ENCODE data around the gene INSIG2. TPM values are rescaled to one million over a fixed set of nuclear protein-coding genes. Genes with fewer than 3 reads are reported as not detected.

Gene INSIG2
- total and polyA plus RNA-seq, 2 experiments from 2014 or later: 8.1 to 15.1 TPM

DNA sequence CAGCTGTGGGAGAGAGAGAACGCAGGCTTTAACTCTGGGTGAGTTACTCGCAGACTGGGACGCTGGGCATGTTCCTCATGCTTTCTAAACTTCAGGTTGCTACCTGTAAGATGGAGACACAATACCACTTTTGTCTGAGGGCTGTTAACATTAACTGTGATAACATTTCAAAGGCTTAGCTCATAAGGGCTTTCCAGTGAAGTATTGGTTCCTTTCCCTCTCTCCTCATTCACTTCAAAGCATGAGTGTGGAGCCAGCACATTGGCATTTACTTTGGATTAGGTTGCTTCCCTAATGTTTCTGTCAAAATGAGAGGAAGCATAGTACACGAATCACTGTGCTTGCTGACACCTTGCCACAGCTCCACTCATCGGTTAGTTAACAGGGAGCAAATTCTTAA is 30.2 kb downstream of the INSIG2 start:
- H2AFZ ChIP-seq: no peak overlapping the region
- no peak for DNase-seq (ENCODE audit: low spot score)
- no peaks in the 10 kb centered on the region; the same call in 2 of the 3 replicates for H3K36me3 Mint-ChIP-seq (ENCODE audit: low read depth)
- H3K27me3 Mint-ChIP-seq (ENCODE audit: insufficient read depth, low read depth, poor library complexity): no peaks in the 10 kb centered on the region
- no peak overlapping the region for H3K27ac Mint-ChIP-seq
- peaks cover 11% of the 10 kb centered on the region; the same call in 1 of the 2 replicates for H3K4me1 ChIP-seq (ENCODE audit: insufficient read depth)
- H3K36me3 ChIP-seq (ENCODE audit: insufficient read depth): no peaks in the 10 kb centered on the region
- 0 out of 2 replicates have a peak, but pooled peaks cover 6% of the 10 kb centered on the region for H3K9me2 ChIP-seq (ENCODE audit: insufficient read depth)
- H3F3A ChIP-seq (replicated peaks; ENCODE audit: low read depth): no peaks in the 10 kb centered on the region
- H3K27ac ChIP-seq (ENCODE audit: low read depth): no peak overlapping the region
- H3K9me3 Mint-ChIP-seq: no peaks in the 10 kb centered on the region
- no peak for ATAC-seq
- H4K20me1 ChIP-seq (replicated peaks; ENCODE audit: insufficient read depth): no peaks in the 10 kb centered on the region; the same call in 1 of the 2 replicates
- no peak overlapping the region for H3K4me3 ChIP-seq
- H3K4me3 Mint-ChIP-seq: no peak overlapping the region
- no peak overlapping the region for H3K4me2 ChIP-seq
- no peaks in the 10 kb centered on the region for H3K79me2 ChIP-seq (replicated peaks; ENCODE audit: insufficient read depth)
- no peaks in the 10 kb centered on the region for H3K27me3 ChIP-seq (ENCODE audit: insufficient read depth)
- TF ChIP-seq ZNF114 (CRISPR knock-in tag; IDR thresholded peaks at IDR 0.05) (no peak), POLR2AphosphoS5 (IDR thresholded peaks at IDR 0.05; ENCODE audit: low read depth) (no peak), EZH2phosphoT487 (IDR thresholded peaks at IDR 0.05; ENCODE audit: unreplicated experiment) (no peak), STAT1 (IDR thresholded peaks at IDR 0.05; ENCODE audit: unreplicated experiment) (no peak), CREB1 (CRISPR knock-in tag; IDR thresholded peaks at IDR 0.05; ENCODE audit: low read depth) (no peak), JUNB (IDR thresholded peaks at IDR 0.05; ENCODE audit: unreplicated experiment) (no peak), EZH2 (IDR thresholded peaks at IDR 0.05; ENCODE audit: low read depth, unreplicated experiment) (no peak), ZNF331 (CRISPR knock-in tag; IDR thresholded peaks at IDR 0.05; ENCODE audit: low read depth) (no peak), NANOG (IDR thresholded peaks at IDR 0.05; ENCODE audit: borderline replicate concordance) (no peak)
- TF ChIP-seq, protein P1, sequence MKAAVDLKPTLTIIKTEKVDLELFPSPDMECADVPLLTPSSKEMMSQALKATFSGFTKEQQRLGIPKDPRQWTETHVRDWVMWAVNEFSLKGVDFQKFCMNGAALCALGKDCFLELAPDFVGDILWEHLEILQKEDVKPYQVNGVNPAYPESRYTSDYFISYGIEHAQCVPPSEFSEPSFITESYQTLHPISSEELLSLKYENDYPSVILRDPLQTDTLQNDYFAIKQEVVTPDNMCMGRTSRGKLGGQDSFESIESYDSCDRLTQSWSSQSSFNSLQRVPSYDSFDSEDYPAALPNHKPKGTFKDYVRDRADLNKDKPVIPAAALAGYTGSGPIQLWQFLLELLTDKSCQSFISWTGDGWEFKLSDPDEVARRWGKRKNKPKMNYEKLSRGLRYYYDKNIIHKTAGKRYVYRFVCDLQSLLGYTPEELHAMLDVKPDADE (IDR thresholded peaks at IDR 0.05): no peak
- TF ChIP-seq, protein P2, sequence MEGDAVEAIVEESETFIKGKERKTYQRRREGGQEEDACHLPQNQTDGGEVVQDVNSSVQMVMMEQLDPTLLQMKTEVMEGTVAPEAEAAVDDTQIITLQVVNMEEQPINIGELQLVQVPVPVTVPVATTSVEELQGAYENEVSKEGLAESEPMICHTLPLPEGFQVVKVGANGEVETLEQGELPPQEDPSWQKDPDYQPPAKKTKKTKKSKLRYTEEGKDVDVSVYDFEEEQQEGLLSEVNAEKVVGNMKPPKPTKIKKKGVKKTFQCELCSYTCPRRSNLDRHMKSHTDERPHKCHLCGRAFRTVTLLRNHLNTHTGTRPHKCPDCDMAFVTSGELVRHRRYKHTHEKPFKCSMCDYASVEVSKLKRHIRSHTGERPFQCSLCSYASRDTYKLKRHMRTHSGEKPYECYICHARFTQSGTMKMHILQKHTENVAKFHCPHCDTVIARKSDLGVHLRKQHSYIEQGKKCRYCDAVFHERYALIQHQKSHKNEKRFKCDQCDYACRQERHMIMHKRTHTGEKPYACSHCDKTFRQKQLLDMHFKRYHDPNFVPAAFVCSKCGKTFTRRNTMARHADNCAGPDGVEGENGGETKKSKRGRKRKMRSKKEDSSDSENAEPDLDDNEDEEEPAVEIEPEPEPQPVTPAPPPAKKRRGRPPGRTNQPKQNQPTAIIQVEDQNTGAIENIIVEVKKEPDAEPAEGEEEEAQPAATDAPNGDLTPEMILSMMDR (conservative IDR thresholded peaks at IDR 0.05; ENCODE audit: low read depth in 2 of 2): no peak
- TF ChIP-seq, protein P3, sequence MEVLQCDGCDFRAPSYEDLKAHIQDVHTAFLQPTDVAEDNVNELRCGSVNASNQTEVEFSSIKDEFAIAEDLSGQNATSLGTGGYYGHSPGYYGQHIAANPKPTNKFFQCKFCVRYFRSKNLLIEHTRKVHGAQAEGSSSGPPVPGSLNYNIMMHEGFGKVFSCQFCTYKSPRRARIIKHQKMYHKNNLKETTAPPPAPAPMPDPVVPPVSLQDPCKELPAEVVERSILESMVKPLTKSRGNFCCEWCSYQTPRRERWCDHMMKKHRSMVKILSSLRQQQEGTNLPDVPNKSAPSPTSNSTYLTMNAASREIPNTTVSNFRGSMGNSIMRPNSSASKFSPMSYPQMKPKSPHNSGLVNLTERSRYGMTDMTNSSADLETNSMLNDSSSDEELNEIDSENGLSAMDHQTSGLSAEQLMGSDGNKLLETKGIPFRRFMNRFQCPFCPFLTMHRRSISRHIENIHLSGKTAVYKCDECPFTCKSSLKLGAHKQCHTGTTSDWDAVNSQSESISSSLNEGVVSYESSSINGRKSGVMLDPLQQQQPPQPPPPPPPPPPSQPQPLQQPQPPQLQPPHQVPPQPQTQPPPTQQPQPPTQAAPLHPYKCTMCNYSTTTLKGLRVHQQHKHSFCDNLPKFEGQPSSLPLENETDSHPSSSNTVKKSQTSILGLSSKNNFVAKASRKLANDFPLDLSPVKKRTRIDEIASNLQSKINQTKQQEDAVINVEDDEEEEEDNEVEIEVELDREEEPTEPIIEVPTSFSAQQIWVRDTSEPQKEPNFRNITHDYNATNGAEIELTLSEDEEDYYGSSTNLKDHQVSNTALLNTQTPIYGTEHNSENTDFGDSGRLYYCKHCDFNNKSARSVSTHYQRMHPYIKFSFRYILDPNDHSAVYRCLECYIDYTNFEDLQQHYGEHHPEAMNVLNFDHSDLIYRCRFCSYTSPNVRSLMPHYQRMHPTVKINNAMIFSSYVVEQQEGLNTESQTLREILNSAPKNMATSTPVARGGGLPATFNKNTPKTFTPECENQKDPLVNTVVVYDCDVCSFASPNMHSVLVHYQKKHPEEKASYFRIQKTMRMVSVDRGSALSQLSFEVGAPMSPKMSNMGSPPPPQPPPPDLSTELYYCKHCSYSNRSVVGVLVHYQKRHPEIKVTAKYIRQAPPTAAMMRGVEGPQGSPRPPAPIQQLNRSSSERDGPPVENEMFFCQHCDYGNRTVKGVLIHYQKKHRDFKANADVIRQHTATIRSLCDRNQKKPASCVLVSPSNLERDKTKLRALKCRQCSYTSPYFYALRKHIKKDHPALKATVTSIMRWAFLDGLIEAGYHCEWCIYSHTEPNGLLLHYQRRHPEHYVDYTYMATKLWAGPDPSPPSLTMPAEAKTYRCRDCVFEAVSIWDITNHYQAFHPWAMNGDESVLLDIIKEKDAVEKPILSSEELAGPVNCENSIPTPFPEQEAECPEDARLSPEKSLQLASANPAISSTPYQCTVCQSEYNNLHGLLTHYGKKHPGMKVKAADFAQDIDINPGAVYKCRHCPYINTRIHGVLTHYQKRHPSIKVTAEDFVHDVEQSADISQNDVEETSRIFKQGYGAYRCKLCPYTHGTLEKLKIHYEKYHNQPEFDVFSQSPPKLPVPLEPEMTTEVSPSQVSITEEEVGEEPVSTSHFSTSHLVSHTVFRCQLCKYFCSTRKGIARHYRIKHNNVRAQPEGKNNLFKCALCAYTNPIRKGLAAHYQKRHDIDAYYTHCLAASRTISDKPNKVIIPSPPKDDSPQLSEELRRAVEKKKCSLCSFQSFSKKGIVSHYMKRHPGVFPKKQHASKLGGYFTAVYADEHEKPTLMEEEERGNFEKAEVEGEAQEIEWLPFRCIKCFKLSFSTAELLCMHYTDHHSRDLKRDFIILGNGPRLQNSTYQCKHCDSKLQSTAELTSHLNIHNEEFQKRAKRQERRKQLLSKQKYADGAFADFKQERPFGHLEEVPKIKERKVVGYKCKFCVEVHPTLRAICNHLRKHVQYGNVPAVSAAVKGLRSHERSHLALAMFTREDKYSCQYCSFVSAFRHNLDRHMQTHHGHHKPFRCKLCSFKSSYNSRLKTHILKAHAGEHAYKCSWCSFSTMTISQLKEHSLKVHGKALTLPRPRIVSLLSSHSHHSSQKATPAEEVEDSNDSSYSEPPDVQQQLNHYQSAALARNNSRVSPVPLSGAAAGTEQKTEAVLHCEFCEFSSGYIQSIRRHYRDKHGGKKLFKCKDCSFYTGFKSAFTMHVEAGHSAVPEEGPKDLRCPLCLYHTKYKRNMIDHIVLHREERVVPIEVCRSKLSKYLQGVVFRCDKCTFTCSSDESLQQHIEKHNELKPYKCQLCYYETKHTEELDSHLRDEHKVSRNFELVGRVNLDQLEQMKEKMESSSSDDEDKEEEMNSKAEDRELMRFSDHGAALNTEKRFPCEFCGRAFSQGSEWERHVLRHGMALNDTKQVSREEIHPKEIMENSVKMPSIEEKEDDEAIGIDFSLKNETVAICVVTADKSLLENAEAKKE (CRISPR knock-in tag; IDR thresholded peaks at IDR 0.05): no peak
- TF ChIP-seq, protein P4, sequence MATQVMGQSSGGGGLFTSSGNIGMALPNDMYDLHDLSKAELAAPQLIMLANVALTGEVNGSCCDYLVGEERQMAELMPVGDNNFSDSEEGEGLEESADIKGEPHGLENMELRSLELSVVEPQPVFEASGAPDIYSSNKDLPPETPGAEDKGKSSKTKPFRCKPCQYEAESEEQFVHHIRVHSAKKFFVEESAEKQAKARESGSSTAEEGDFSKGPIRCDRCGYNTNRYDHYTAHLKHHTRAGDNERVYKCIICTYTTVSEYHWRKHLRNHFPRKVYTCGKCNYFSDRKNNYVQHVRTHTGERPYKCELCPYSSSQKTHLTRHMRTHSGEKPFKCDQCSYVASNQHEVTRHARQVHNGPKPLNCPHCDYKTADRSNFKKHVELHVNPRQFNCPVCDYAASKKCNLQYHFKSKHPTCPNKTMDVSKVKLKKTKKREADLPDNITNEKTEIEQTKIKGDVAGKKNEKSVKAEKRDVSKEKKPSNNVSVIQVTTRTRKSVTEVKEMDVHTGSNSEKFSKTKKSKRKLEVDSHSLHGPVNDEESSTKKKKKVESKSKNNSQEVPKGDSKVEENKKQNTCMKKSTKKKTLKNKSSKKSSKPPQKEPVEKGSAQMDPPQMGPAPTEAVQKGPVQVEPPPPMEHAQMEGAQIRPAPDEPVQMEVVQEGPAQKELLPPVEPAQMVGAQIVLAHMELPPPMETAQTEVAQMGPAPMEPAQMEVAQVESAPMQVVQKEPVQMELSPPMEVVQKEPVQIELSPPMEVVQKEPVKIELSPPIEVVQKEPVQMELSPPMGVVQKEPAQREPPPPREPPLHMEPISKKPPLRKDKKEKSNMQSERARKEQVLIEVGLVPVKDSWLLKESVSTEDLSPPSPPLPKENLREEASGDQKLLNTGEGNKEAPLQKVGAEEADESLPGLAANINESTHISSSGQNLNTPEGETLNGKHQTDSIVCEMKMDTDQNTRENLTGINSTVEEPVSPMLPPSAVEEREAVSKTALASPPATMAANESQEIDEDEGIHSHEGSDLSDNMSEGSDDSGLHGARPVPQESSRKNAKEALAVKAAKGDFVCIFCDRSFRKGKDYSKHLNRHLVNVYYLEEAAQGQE (IDR thresholded peaks at IDR 0.05; ENCODE audit: unreplicated experiment): no peak
- peaks cover 21% of the 10 kb centered on the region for H3K4me1 Mint-ChIP-seq

Data from GM23338 (cell line).